Activated CD8-positive, alpha-beta memory T cell treated with anti-CD3 and anti-CD28 coated beads, Interleukin-2, amount 50 U/mL, for 4 hours (primary cell): ENCODE measurements around the gene SGTA.

Experiments
- DNase-seq: peaks from one replicate; pipeline ENCODE4 v3.0.0-alpha.2; 2020

The SGTA gene

GRCh38 chr19:2768365-2769132 is 14.5 kb downstream of the SGTA start:
- no peak for DNase-seq

- DNase-seq = no peak
Measured at GRCh38 chr19:2767688-2768087, 15.4 kb downstream of the SGTA start.

- DNase-seq = no peak
Measured at GRCh38 chr19:2766594-2767372, 16.3 kb downstream of the SGTA start.

- no peak for DNase-seq
Measured at GRCh38 chr19:2765376-2765775, 17.7 kb downstream of the SGTA start.

GRCh38 chr19:2764945-2765344 is 18.1 kb downstream of the SGTA start:
- DNase-seq = no peak

- no peak for DNase-seq
Measured at GRCh38 chr19:2763687-2764086, 19.4 kb downstream of the SGTA start.

GRCh38 chr19:2762783-2763496 is 20.1 kb downstream of the SGTA start:
- DNase-seq = no peak

GRCh38 chr19:2761876-2762782 is 20.9 kb downstream of the SGTA start:
- DNase-seq = no peak

- no peak for DNase-seq
Measured at GRCh38 chr19:2761309-2761677, 21.8 kb downstream of the SGTA start.

GRCh38 chr19:2759965-2760364 is 23.1 kb downstream of the SGTA start:
- no peak for DNase-seq

GRCh38 chr19:2759362-2759761 is 23.7 kb downstream of the SGTA start:
- DNase-seq = no peak

- no peak for DNase-seq
Measured at GRCh38 chr19:2758601-2759313, 24.3 kb downstream of the SGTA start.

- no peak for DNase-seq
Measured at GRCh38 chr19:2756921-2757881, 25.9 kb downstream of the SGTA start.

- DNase-seq = no peak
Measured at GRCh38 chr19:2756477-2756876, 26.6 kb downstream of the SGTA start.

- DNase-seq = no peak
Measured at GRCh38 chr19:2755811-2756210, 27.3 kb downstream of the SGTA start.

- no peak for DNase-seq
Measured at GRCh38 chr19:2755448-2755705, 27.7 kb downstream of the SGTA start.

GRCh38 chr19:2754659-2755447 is 28.2 kb downstream of the SGTA start:
- DNase-seq = no peak

- DNase-seq = no peak
Measured at GRCh38 chr19:2751438-2751830, 31.6 kb downstream of the SGTA start.

- DNase-seq = no peak
Measured at GRCh38 chr19:2750808-2751437, 32.1 kb downstream of the SGTA start.

- DNase-seq = no peak
Measured at GRCh38 chr19:2747349-2747748, 35.7 kb downstream of the SGTA start.
